Endothelial cell of umbilical vein (primary cell): ENCODE data around the gene PTPRT. TPM values are rescaled to one million over a fixed set of nuclear protein-coding genes. Genes with fewer than 3 reads are reported as not detected.

ENCODE experiments used
- BruUV-seq: library from RNA; stranded (reverse); fragments of 400-500 nt; replicated peaks from 2 replicates; lab custom pipeline; 2021; lab: Mats Ljungman, UMichigan
- CTCF ChIA-PET: fragments of 300-600, 350-600 bp; sonication (Branson Sonifier 250); formaldehyde crosslinking; loops from one replicate; lab custom pipeline; 2021; ENCODE audit warnings: antibody characterized with exemption, inconsistent platforms; lab: Charles Lee
- POLR2A ChIA-PET: fragments of 300-600, 350-600 bp; sonication (Branson Sonifier 250); formaldehyde crosslinking; loops from one replicate; lab custom pipeline; 2021; ENCODE audit warnings: antibody characterized with exemption, inconsistent platforms; lab: Charles Lee
- DNase-seq: peaks from one replicate; pipeline ENCODE4 v3.0.0-alpha.2; 2011; ENCODE audit warnings: low read depth, low spot score
- FAIRE-seq: peaks from 2 replicates; lab custom pipeline; 2011; peaks lifted over from hg19 to GRCh38; lab: Jason Lieb, UNC
- H2AFZ ChIP-seq: 2 replicates; pipeline ENCODE4 v1.6.0; 2012; ENCODE audit warnings: low read depth, low read length, control low read depth, inconsistent platforms
- H3K27ac ChIP-seq: 2 replicates; pipeline ENCODE4 v1.5.1; 2011; ENCODE audit warnings: low read depth, mild to moderate bottlenecking, control low read depth, low read length, moderate library complexity; ENCODE audit not compliant: insufficient read depth
- H3K27me3 ChIP-seq, 2 experiments: 2 replicates each; pipeline versions ENCODE4 v1.6.0 to v1.6.1; 2011; ENCODE audit warnings: low read length in 2 of 2, mixed read lengths in 1 of 2; ENCODE audit not compliant: control insufficient read depth in 2 of 2, insufficient read depth in 2 of 2
- H3K36me3 ChIP-seq, 2 experiments: 2 replicates in 1 of 2; 3 replicates in 1 of 2; pipeline ENCODE4 v1.5.1; 2011; ENCODE audit warnings: low read length in 2 of 2, mild to moderate bottlenecking in 1 of 2, moderate library complexity in 1 of 2; ENCODE audit not compliant: control insufficient read depth in 2 of 2, insufficient read depth in 2 of 2; ENCODE audit errors: extremely low read depth in 1 of 2
- H3K4me1 ChIP-seq: 3 replicates; pipeline ENCODE4 v1.5.1; 2011; ENCODE audit warnings: mild to moderate bottlenecking, low read length; ENCODE audit not compliant: control insufficient read depth, insufficient read depth; ENCODE audit errors: extremely low read depth
- H3K4me2 ChIP-seq: 2 replicates; pipeline ENCODE4 v1.6.1; 2011; ENCODE audit warnings: low read length, control low read depth, mixed read lengths; ENCODE audit not compliant: insufficient read depth
- H3K4me3 ChIP-seq, 3 experiments: fragments of 200-600 bp in 1 of 3; sonication (generic), shearing (Covaris generic) in 1 of 3; replicated peaks in 1 of 3; 2 replicates each; pipeline ENCODE4 v1.5.1; 2011 to 2016; ENCODE audit warnings: control low read depth in 3 of 3, low read length in 3 of 3, mild to moderate bottlenecking in 2 of 3, inconsistent platforms in 1 of 3, low read depth in 1 of 3, moderate library complexity in 1 of 3; ENCODE audit not compliant: insufficient read depth in 1 of 3
- H3K79me2 ChIP-seq: 2 replicates; pipeline ENCODE4 v1.6.0; 2012; ENCODE audit warnings: low read length, inconsistent platforms; ENCODE audit not compliant: control insufficient read depth, insufficient read depth
- H3K9ac ChIP-seq: replicated peaks from 2 replicates; pipeline ENCODE3; 2011; ENCODE audit warnings: low read length, control low read depth; ENCODE audit not compliant: insufficient read depth; ENCODE audit errors: extremely low read depth
- H3K9me1 ChIP-seq: replicated peaks from 3 replicates; pipeline ENCODE4 v1.6.0; 2011; ENCODE audit warnings: mild to moderate bottlenecking, low read length; ENCODE audit not compliant: control insufficient read depth, insufficient read depth; ENCODE audit errors: extremely low read depth
- H3K9me3 ChIP-seq: replicated peaks from 2 replicates; pipeline ENCODE4 v1.5.1; 2012; ENCODE audit warnings: low read length, inconsistent platforms; ENCODE audit not compliant: control insufficient read depth, insufficient read depth
- H4K20me1 ChIP-seq: replicated peaks from 2 replicates; pipeline ENCODE3; 2011; ENCODE audit warnings: mild to moderate bottlenecking, low read length; ENCODE audit not compliant: control insufficient read depth, insufficient read depth; ENCODE audit errors: extremely low read depth
- EZH2 ChIP-seq: IDR thresholded peaks from 2 replicates; pipeline ENCODE4 v1.6.1; 2012; ENCODE audit warnings: borderline replicate concordance, low read depth, mild to moderate bottlenecking, moderate library complexity, low read length, inconsistent platforms; ENCODE audit not compliant: severe bottlenecking
- FOS ChIP-seq: IDR thresholded peaks from 2 replicates; pipeline ENCODE4 v1.6.1; 2011; ENCODE audit warnings: mild to moderate bottlenecking, low read length, moderate library complexity, borderline replicate concordance; ENCODE audit not compliant: insufficient read depth
- GATA2 ChIP-seq: IDR thresholded peaks from 2 replicates; pipeline ENCODE4 v1.7.0; 2011; ENCODE audit warnings: low read depth, mild to moderate bottlenecking, moderate library complexity, mixed read lengths, low read length; ENCODE audit not compliant: insufficient read length, insufficient read depth
- JUN ChIP-seq: IDR thresholded peaks from 2 replicates; pipeline ENCODE4 v1.6.1; 2011; ENCODE audit warnings: borderline replicate concordance, low read depth; ENCODE audit not compliant: insufficient read length, insufficient read depth
- MYC ChIP-seq: IDR thresholded peaks from one replicate; pipeline ENCODE4 v1.6.1; 2011; ENCODE audit warnings: mild to moderate bottlenecking, low read depth, low read length
- POLR2A ChIP-seq: IDR thresholded peaks from 2 replicates; pipeline ENCODE4 v1.6.1; 2012; ENCODE audit warnings: low read depth, mild to moderate bottlenecking, control low read depth, low read length
- POLR2AphosphoS5 ChIP-seq: IDR thresholded peaks from 2 replicates; pipeline ENCODE4 v1.6.1; 2012; ENCODE audit warnings: low read depth, mild to moderate bottlenecking, control low read depth, low read length, moderate library complexity; ENCODE audit not compliant: insufficient read depth
- dilution Hi-C: fragments of 300-500 bp; cut with MboI; formaldehyde crosslinking; loops from one replicate; pipeline ENCODE4 v1.15.0; 2019; ENCODE audit warnings: low sequenced_read_pairs; ENCODE audit not compliant: extremely low pct_ligation_motif_present
- intact Hi-C: fragments of 100-400 bp; cut with micrococcal nuclease; formaldehyde crosslinking; loops from one replicate; pipeline ENCODE4 v1.10.0; 2022
- polyA plus RNA-seq, 4 experiments: library from polyadenylated mRNA; depleted of rRNA in 3 of 4; stranded (reverse) in 3 of 4; unstranded in 1 of 4; fragments of >200 nt; gene quantifications; 2 replicates each; pipeline versions ENCODE4 v1.2.1 to v1.2.3, GENCODE V29; 2011 to 2012; ENCODE audit warnings: missing spikeins in 1 of 4
- total RNA-seq: library from RNA; stranded (reverse); gene quantifications from 2 replicates; pipeline ENCODE4 v1.2.3, GENCODE V29; 2021
- TF ChIP-seq, protein P1 (sequence below): IDR thresholded peaks from 2 replicates; pipeline ENCODE4 v1.6.1; 2011; ENCODE audit not compliant: insufficient read depth, insufficient read length
- TF ChIP-seq, protein P2 (sequence below), 2 donors: IDR thresholded peaks; 1 replicate in 1 of 2; 2 replicates in 1 of 2; pipeline ENCODE4 v1.5.1; 2011; ENCODE audit warnings: low read length in 2 of 2, mild to moderate bottlenecking in 2 of 2, moderate library complexity in 2 of 2, control low read depth in 1 of 2, inconsistent platforms in 1 of 2, low read depth in 1 of 2; ENCODE audit not compliant: insufficient read depth in 1 of 2; ENCODE audit errors: extremely low read depth in 1 of 2

Gene PTPRT
- total and polyA plus RNA-seq, 2 donors (not counting 3 experiments of a cell fraction or from before 2014, with no cell fraction given), result not detected

DNA sequence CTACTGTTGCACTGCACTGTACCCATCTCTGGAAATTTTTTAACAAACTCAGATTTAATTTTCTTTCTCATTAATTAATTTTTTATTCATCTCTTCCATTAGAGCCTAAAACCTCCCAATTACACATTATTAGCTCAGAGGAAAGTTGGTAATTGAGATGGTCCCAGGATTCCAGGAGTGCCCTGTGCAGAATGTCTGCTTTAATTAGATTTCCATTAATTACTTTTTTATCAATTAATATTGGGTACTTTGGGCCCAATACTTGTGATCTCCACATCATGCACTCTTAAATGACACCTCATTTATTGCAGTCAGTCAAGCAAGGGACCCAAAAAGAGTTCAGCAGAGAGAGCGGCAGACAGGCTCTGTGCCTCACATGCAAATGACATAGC, 232.0 kb downstream of the PTPRT start:
- CTCF ChIA-PET, result no interaction called here
- Histone ChIP-seq H3K79me2 (no peaks in the 10 kb centered on the region), H3K4me2 (no peak overlapping the region), H3K9me3 (peaks cover 7% of the 10 kb centered on the region), H3K9ac (no peak overlapping the region), H3K27ac (no peak overlapping the region), H4K20me1 (no peaks in the 10 kb centered on the region), H3K36me3 (no peaks in the 10 kb centered on the region), H2AFZ (no peak overlapping the region), H3K27me3 (no peaks in the 10 kb centered on the region), H3K9me1 (no peaks in the 10 kb centered on the region), H3K4me3 (no peak overlapping the region), H3K4me1 (no peaks in the 10 kb centered on the region)
- FAIRE-seq (no peak), DNase-seq (no peak)
- TF ChIP-seq POLR2A, result no peak
- TF ChIP-seq EZH2, result no peak
- TF ChIP-seq JUN, result no peak
- TF ChIP-seq FOS, result no peak
- TF ChIP-seq, protein P1, sequence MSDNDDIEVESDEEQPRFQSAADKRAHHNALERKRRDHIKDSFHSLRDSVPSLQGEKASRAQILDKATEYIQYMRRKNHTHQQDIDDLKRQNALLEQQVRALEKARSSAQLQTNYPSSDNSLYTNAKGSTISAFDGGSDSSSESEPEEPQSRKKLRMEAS, result no peak
- TF ChIP-seq POLR2AphosphoS5, result no peak
- TF ChIP-seq MYC, result no peak
- TF ChIP-seq, protein P2, sequence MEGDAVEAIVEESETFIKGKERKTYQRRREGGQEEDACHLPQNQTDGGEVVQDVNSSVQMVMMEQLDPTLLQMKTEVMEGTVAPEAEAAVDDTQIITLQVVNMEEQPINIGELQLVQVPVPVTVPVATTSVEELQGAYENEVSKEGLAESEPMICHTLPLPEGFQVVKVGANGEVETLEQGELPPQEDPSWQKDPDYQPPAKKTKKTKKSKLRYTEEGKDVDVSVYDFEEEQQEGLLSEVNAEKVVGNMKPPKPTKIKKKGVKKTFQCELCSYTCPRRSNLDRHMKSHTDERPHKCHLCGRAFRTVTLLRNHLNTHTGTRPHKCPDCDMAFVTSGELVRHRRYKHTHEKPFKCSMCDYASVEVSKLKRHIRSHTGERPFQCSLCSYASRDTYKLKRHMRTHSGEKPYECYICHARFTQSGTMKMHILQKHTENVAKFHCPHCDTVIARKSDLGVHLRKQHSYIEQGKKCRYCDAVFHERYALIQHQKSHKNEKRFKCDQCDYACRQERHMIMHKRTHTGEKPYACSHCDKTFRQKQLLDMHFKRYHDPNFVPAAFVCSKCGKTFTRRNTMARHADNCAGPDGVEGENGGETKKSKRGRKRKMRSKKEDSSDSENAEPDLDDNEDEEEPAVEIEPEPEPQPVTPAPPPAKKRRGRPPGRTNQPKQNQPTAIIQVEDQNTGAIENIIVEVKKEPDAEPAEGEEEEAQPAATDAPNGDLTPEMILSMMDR (IDR thresholded peaks at IDR 0.05; ENCODE audit: extremely low read depth in 1 of 2, insufficient read depth in 1 of 2, low read depth in 1 of 2, low read length in 2 of 2), result no peak
- TF ChIP-seq GATA2, result no peak
- POLR2A ChIA-PET, result no interaction called here
- dilution Hi-C loops, result no loop called here
- intact Hi-C loops, result no loop called here
- BruUV-seq, result no TSS peak
